ENCODE measurements around the gene PSEN1.

The PSEN1 gene

DNA sequence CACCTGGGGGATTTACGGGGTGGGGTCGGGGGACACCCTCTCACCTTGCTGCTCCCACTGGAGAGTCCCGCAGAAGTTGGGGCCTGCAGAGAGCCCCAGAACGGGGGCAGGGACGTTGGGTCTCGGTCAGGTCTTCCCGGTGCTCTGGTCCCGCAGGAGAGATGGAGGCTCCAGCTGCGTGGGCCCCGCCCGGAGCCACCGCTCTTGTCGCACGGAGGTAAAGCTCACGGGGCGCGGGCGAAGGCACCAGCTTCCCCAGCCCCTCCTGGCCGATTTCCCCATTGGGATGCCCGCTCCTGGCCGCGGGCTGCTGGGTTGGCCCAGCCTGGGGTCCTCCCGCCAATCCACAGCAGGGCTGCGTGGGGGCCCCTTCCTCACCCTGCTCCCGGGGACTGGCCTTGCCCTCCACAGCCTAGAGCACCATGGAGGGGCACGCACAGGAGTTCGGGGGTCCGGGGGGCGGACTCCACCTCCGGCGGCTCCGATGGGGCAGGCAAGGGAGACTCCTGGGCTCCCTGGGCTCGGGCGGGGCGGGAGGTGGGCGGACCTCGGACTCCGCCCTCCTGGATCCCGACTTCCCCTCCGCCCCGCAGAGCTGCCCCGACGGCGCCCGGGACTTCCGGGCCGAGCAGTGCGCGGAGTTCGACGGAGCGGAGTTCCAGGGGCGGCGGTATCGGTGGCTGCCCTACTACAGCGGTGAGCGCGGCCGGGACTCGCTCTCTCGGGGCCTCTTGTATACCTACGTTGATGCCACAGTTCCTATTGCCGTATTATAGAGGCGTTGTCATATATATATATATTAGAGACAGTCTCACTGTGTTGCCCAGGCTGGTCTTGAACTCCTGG is 109.4 kb downstream of the PSEN1 start:
- DNase-seq (ENCODE audit: low read depth): peak; percentile 86
- TF ChIP-seq, protein P1, sequence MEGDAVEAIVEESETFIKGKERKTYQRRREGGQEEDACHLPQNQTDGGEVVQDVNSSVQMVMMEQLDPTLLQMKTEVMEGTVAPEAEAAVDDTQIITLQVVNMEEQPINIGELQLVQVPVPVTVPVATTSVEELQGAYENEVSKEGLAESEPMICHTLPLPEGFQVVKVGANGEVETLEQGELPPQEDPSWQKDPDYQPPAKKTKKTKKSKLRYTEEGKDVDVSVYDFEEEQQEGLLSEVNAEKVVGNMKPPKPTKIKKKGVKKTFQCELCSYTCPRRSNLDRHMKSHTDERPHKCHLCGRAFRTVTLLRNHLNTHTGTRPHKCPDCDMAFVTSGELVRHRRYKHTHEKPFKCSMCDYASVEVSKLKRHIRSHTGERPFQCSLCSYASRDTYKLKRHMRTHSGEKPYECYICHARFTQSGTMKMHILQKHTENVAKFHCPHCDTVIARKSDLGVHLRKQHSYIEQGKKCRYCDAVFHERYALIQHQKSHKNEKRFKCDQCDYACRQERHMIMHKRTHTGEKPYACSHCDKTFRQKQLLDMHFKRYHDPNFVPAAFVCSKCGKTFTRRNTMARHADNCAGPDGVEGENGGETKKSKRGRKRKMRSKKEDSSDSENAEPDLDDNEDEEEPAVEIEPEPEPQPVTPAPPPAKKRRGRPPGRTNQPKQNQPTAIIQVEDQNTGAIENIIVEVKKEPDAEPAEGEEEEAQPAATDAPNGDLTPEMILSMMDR (IDR thresholded peaks at IDR 0.05; ENCODE audit: insufficient read depth, low read depth, low read length, missing control alignments): no peak
- peak overlapping the region; percentile 70 for H3K4me3 ChIP-seq (ENCODE audit: low read depth, low read length)

DNA sequence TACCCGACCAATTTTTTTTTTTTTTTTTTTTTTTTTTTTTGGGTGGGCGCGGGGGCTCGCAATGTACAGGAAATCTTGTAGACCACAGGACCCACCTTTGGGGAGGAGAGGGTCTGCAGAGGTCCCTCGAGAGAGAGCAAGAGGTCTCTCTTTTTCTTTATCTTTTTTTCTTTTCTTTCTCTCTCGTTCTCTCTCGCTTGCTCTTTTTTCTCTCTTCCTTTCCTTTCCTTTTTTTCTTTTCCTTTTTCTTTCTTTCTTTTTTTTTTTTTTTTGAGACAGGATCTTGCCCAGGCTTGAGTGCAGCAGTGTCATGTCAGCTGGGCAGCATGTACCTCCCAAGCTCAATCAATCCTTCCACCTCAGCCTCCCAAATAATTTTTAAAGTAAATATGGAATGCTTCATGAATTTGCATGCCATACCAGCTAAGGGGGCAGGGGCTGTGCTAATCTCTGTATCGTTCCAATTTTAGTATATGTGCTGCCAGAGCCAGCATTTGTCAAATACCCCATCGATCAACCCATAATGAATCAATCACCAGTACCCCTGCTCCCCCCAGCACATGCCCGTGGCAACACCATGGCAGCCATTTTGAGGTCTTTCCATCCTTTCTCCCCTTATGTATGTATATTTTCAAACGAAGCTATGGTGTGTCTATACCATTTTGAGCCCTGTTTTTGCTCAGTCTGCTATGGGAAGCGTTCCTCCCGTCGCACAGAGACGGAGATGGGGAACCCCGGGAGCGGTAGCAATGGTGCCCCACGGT is 110.3 kb downstream of the PSEN1 start:
- TF ChIP-seq, protein P1 (IDR thresholded peaks at IDR 0.05; ENCODE audit: insufficient read depth, low read depth, low read length, missing control alignments): no peak
- no peak for DNase-seq (ENCODE audit: low read depth)
- peak overlapping the region; percentile 70 for H3K4me3 ChIP-seq (ENCODE audit: low read depth, low read length)

DNA sequence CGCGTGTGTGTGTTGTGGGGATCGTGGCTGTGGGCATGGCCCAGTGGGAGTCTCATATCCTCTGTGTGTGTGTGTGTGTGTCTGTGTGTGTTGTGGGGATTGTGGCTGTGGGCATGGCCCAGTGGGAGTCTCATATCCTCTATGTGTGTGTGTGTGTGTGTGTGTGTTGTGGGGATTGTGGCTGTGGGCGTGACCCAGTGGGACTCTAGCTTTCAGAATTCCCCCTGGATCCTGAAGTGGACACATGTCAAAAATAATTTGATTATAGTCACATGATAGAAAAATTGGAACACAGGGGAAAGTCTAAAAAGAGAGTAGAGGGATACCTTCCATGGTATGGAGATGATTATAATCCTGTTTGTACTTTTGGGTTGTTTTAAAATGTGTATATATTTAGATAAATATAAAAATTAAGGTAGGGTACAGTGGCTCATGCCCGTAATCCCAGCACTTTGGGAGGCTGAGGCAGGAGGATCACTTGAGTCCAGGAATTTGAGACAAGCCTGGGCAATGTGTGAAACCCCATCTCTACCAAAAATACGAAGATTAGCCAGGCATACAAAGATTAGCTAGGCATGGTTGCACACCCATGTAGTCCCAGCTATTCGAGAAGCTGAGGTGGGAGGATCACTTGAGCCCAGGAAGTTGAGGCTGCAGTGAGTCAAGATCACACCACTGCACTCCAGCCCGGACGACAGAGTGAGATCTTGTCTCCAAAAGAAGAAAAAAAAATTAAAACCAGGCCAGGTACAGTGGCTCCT is 112.0 kb downstream of the PSEN1 start:
- TF ChIP-seq, protein P1 (IDR thresholded peaks at IDR 0.05; ENCODE audit: insufficient read depth, low read depth, low read length, missing control alignments): no peak
- H3K4me3 ChIP-seq (ENCODE audit: low read depth, low read length): peak overlapping the region; percentile 25
- DNase-seq (ENCODE audit: low read depth): peak; percentile 82

DNA sequence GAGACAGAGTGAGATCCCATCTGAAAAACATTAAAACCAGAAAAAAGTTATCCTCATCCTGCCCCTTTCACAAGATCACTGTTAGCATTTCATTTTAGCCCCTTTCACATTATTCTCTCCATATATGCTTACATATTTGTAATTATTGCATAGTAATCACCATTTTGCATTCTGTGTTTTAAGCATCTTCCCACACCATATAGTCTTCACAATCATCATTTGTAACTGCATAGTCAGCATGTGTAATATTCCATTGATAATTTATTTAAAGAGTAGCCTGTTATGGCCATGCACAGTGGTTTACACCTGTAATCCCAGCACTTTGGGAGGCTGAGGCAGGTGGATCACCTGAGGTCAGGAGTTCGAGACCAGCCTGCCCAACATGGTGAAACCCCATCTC is 112.8 kb downstream of the PSEN1 start:
- H3K4me3 ChIP-seq (ENCODE audit: low read depth, low read length): no peak overlapping the region
- TF ChIP-seq, protein P1 (IDR thresholded peaks at IDR 0.05; ENCODE audit: insufficient read depth, low read depth, low read length, missing control alignments): no peak
- no peak for DNase-seq (ENCODE audit: low read depth)

DNA sequence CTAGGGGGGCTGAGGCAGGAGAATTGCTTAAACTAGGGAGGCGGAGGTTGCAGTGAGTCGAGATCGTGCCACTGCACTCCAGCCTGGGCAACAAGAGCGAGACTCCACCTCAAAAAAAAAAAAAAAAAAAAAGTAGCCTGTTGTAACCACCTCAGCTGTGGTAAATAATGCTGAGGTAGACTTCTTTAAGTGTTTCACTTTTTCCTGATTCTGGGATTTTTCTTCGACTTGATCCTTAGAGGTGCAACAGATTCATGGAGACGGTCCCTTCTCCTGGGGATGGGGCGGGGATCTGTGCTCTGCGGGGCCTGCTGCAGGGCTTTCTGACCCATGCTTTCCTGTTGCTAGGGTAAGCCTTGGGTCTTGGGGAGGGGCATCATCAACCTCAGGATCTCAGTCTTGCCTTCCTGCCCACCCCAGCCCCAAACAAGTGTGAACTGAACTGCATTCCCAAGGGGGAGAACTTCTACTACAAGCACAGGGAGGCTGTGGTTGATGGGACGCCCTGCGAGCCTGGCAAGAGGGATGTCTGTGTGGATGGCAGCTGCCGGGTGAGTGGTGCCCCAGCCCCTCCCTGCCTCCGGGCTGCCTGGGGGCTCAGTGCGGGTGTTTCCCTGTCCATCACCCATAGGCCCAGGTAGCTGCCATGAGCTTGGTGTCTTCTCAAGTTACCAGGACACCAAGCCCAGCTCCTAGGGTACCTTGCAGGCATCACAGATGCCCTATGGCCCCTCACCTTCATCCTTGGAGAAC is 113.4 kb downstream of the PSEN1 start:
- TF ChIP-seq, protein P1 (IDR thresholded peaks at IDR 0.05; ENCODE audit: insufficient read depth, low read depth, low read length, missing control alignments): no peak
- H3K4me3 ChIP-seq (ENCODE audit: low read depth, low read length): no peak overlapping the region
- DNase-seq (ENCODE audit: low read depth): no peak

DNA sequence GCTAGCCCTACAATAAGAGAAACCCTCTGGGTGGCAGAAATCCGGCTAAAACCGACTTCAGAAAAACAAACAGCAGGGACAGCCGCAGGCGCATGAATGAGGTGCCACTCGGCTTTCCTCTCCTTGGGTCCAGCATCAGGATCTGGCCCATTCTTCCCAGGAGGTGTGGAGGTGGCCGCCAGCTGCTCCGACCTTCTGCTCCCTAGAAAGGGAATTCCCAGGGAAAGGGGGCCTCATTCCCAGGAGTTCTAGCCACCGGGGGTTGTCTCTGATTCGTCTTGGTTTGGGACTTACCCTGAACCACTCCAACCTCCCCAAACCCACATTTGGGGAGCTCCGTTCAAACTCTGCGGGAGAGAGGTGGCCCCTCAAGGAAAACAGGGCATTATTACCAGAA is 114.0 kb downstream of the PSEN1 start:
- DNase-seq (ENCODE audit: low read depth): no peak
- TF ChIP-seq, protein P1 (IDR thresholded peaks at IDR 0.05; ENCODE audit: insufficient read depth, low read depth, low read length, missing control alignments): no peak
- H3K4me3 ChIP-seq (ENCODE audit: low read depth, low read length): no peak overlapping the region

Measured in GM12865 (cell line).